Left lung (tissue), 10 donors: Measurements from ENCODE around the gene FASTKD3. TPM values are rescaled to one million over a fixed set of nuclear protein-coding genes. Genes with fewer than 3 reads are reported as not detected.

Experiments used
- ATAC-seq: fragments of 200-7000 bp; cut with Tn5 transposase; one replicate; pipeline ENCODE4 v1.9.1; 2020; ENCODE audit warnings: moderate library complexity
- DNase-seq, 4 donors: peaks; one replicate each; pipeline ENCODE4 v3.0.0-alpha.2; 2013 to 2020
- H3K27ac ChIP-seq, 2 donors: fragments of 200-600 bp; sonication (generic) in 1 of 2; one replicate each; pipeline versions ENCODE4 v1.5.0 to v1.8.0; 2020 to 2021
- H3K27me3 ChIP-seq, 2 donors: fragments of 200-600 bp; sonication (generic) in 1 of 2; one replicate each; pipeline versions ENCODE4 v1.5.0 to v1.8.0; 2020 to 2021
- H3K36me3 ChIP-seq, 2 donors: fragments of 200-600 bp; sonication (generic) in 1 of 2; one replicate each; pipeline versions ENCODE4 v1.5.0 to v1.8.0; 2020 to 2021
- H3K4me1 ChIP-seq, 2 donors: fragments of 200-600 bp; one replicate each; pipeline ENCODE4 v1.8.0; 2021
- H3K4me3 ChIP-seq, 2 donors: fragments of 200-600 bp; sonication (generic) in 1 of 2; one replicate each; pipeline versions ENCODE4 v1.5.0 to v1.8.0; 2020 to 2021; ENCODE audit warnings: mild to moderate bottlenecking in 1 of 2
- H3K9me3 ChIP-seq, 2 donors: fragments of 200-600 bp; sonication (generic) in 1 of 2; one replicate each; pipeline versions ENCODE4 v1.5.0 to v1.8.0; 2020 to 2021
- CTCF ChIP-seq, 2 donors: fragments of 200-600 bp; sonication (generic) in 1 of 2; IDR thresholded peaks; one replicate each; pipeline versions ENCODE4 v1.5.0 to v1.8.0; 2021; ENCODE audit warnings: antibody characterized with exemption in 2 of 2
- intact Hi-C, 2 donors: fragments of 100-400 bp; cut with DNase I; formaldehyde crosslinking; loops; one replicate each; pipeline versions ENCODE4 v1.11.2 to v1.14.2; 2022
- polyA plus RNA-seq, 6 donors: library from polyadenylated mRNA; unstranded; fragments of 120-200 nt; gene quantifications; one replicate each; pipeline ENCODE4 v1.2.1, GENCODE V29; 2013; ENCODE audit not compliant: insufficient read length in 6 of 6
- total RNA-seq, 2 donors: library from RNA; stranded (reverse); fragmentation: NEBNext Ultra II Directional; extraction: Animal tissue kit (Norgen Biotek cat#: 25700); gene quantifications; one replicate each; pipeline ENCODE4 v1.2.1, GENCODE V29; 2021
- donor health status: DM: no; HTN: yes; CAD: no.
- donor health status: DM: no; HTN: no; CAD: no.

Gene FASTKD3
- total and polyA plus RNA-seq, 8 donors, result 8.4 to 28.8 (median 22.4) TPM

- DNase-seq, result peak in 2 of 4 donors; percentile 34 to 48
- intact Hi-C loops, result no loop called here
- Histone ChIP-seq H3K4me1 (peaks cover 4 to 29% of the 10 kb centered on the region in 2 donors), H3K9me3 (no peaks in the 10 kb centered on the region), H3K27me3 (no peaks in the 10 kb centered on the region), H3K36me3 (peaks cover 0 to 87% of the 10 kb centered on the region in 2 donors), H3K4me3 (no peak overlapping the region), H3K27ac (peak overlapping the region in 1 of 2 donors; percentile 74)
- TF ChIP-seq CTCF (IDR thresholded peaks at IDR 0.05), result peak; percentile 21 to 51
- ATAC-seq, result peak; percentile 14
Observed at GRCh38 chr5:7886849-7887475, 18.1 kb upstream of the FASTKD3 start.

- no peaks in the 10 kb centered on the region for H3K9me3 ChIP-seq
- H3K4me1 ChIP-seq, result peaks cover 6 to 49% of the 10 kb centered on the region in 2 donors
- peak overlapping the region; percentile 25 to 74 for H3K27ac ChIP-seq
- DNase-seq (peak in 1 of 4 donors; percentile 51), ATAC-seq (peak; percentile 84)
- intact Hi-C loops, result no loop called here
- H3K4me3 ChIP-seq, result no peak overlapping the region
- no peaks in the 10 kb centered on the region for H3K27me3 ChIP-seq
- no peak for TF ChIP-seq CTCF (IDR thresholded peaks at IDR 0.05)
- peaks cover 0 to 85% of the 10 kb centered on the region in 2 donors for H3K36me3 ChIP-seq
Observed at GRCh38 chr5:7884491-7885267, 15.8 kb upstream of the FASTKD3 start.

GRCh38 chr5:7882926-7883325 lies 14.1 kb upstream of the FASTKD3 start:
- ATAC-seq (peak; percentile 5), DNase-seq (peak in 1 of 4 donors; percentile 19)
- peaks cover 16 to 66% of the 10 kb centered on the region in 2 donors for H3K4me1 ChIP-seq
- no peak for TF ChIP-seq CTCF (IDR thresholded peaks at IDR 0.05)
- peak overlapping the region; percentile 51 to 64 for H3K27ac ChIP-seq
- H3K27me3 ChIP-seq, result no peaks in the 10 kb centered on the region
- no peaks in the 10 kb centered on the region for H3K9me3 ChIP-seq
- peaks cover 0 to 80% of the 10 kb centered on the region in 2 donors for H3K36me3 ChIP-seq
- intact Hi-C loops, result no loop called here
- no peak overlapping the region for H3K4me3 ChIP-seq

- H3K4me3 ChIP-seq, result no peak overlapping the region
- H3K9me3 ChIP-seq, result no peaks in the 10 kb centered on the region
- H3K27me3 ChIP-seq, result no peaks in the 10 kb centered on the region
- intact Hi-C loops, result no loop called here
- peaks cover 23 to 77% of the 10 kb centered on the region in 2 donors for H3K4me1 ChIP-seq
- peaks cover 0 to 83% of the 10 kb centered on the region in 2 donors for H3K36me3 ChIP-seq
- no peak for TF ChIP-seq CTCF (IDR thresholded peaks at IDR 0.05)
- DNase-seq (no peak), ATAC-seq (no peak)
- H3K27ac ChIP-seq, result peak overlapping the region; percentile 51 to 64
Observed at GRCh38 chr5:7881816-7882215, 13.0 kb upstream of the FASTKD3 start.

DNA sequence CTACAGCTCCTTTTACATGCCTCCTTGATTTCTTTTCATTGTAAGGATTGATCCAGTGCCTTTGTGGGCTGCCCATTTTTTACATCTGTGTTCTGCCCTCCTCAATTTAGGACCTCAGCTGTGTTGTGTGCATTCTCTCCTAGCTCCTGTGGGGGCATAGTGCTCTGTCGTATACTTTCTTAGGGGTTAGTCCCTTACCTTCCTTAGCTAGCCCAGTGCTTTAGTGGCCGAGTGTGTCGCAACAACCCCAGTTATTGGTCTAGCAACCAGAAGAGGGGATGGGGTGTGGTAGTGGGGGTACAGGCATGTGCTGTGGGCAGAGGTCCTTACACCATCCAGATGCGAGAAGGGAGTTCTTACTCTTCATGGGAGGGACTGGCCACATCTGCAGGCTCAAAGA lies 12.3 kb upstream of the FASTKD3 start:
- ATAC-seq (no peak), DNase-seq (peak in 1 of 4 donors; percentile 37)
- Histone ChIP-seq H3K9me3 (no peaks in the 10 kb centered on the region), H3K27me3 (no peaks in the 10 kb centered on the region), H3K4me3 (no peak overlapping the region), H3K27ac (peak overlapping the region; percentile 2 to 64), H3K36me3 (peaks cover 3 to 83% of the 10 kb centered on the region in 2 donors), H3K4me1 (peaks cover 23 to 78% of the 10 kb centered on the region in 2 donors)
- intact Hi-C loops, result no loop called here
- TF ChIP-seq CTCF (IDR thresholded peaks at IDR 0.05), result no peak
